Natural killer cell (primary cell): ENCODE measurements around the gene POLR1D. TPM values are rescaled to one million over a fixed set of nuclear protein-coding genes. Genes with fewer than 3 reads are reported as not detected.
A peak's percentile ranks its signal among the peaks of the same experiment; 100 is the strongest.
"Not testable (repeated sequence)": the region's sequence is repeated elsewhere in the genome, so short reads cannot be mapped to it uniquely, and the experiment has no call there.

Experiments used
- ATAC-seq, 3 donors: fragments of 150-1000 bp in 2 of 3; fragments of 200-7000 bp in 1 of 3; cut with Tn5 transposase; 1 replicate in 1 of 3; 2 replicates in 2 of 3; pipeline ENCODE4 v1.10.0; 2021; ENCODE audit warnings: mild to moderate bottlenecking in 2 of 3, moderate library complexity in 2 of 3
- DNase-seq, 2 donors: peaks; one replicate each; pipeline versions ENCODE4 v3.0.0 to v3.0.0-alpha.2; 2013 to 2021; ENCODE audit warnings: mixed read lengths in 1 of 2
- H3K27ac ChIP-seq: one replicate; pipeline ENCODE4 v1.5.1; 2013; ENCODE audit warnings: mild to moderate bottlenecking, low read length
- H3K27me3 ChIP-seq: one replicate; pipeline ENCODE4 v1.6.1; 2013; ENCODE audit warnings: low read length; ENCODE audit not compliant: control insufficient read depth, insufficient read depth
- H3K36me3 ChIP-seq: one replicate; pipeline ENCODE4 v1.6.1; 2013; ENCODE audit warnings: low read length; ENCODE audit not compliant: control insufficient read depth, insufficient read depth
- H3K4me1 ChIP-seq: one replicate; pipeline ENCODE4 v1.6.1; 2013; ENCODE audit warnings: low read length; ENCODE audit not compliant: control insufficient read depth, insufficient read depth
- H3K4me3 ChIP-seq: one replicate; pipeline ENCODE4 v1.5.1; 2013; ENCODE audit warnings: low read length
- H3K9me3 ChIP-seq: one replicate; pipeline ENCODE4 v1.6.1; 2013; ENCODE audit warnings: low read length; ENCODE audit not compliant: control insufficient read depth, insufficient read depth
- H3K27ac Mint-ChIP-seq, 2 donors: one replicate each; pipeline ENCODE4 v1.8.0; 2022; ENCODE audit warnings: mild to moderate bottlenecking in 2 of 2, mixed read lengths in 2 of 2, moderate library complexity in 1 of 2
- H3K27me3 Mint-ChIP-seq, 2 donors: one replicate each; pipeline ENCODE4 v1.8.0; 2022; ENCODE audit warnings: low read depth in 2 of 2, mixed read lengths in 2 of 2
- H3K36me3 Mint-ChIP-seq: one replicate; pipeline ENCODE4 v1.8.0; 2022; ENCODE audit warnings: mixed read lengths
- H3K4me1 Mint-ChIP-seq, 2 donors: one replicate each; pipeline ENCODE4 v1.8.0; 2022; ENCODE audit warnings: mixed read lengths in 2 of 2
- H3K4me3 Mint-ChIP-seq: one replicate; pipeline ENCODE4 v1.8.0; 2022; ENCODE audit warnings: mild to moderate bottlenecking, moderate library complexity, mixed read lengths
- H3K9me3 Mint-ChIP-seq, 2 donors: one replicate each; pipeline ENCODE4 v1.8.0; 2022; ENCODE audit warnings: mixed read lengths in 2 of 2
- WGBS: methylation state at CpG from one replicate; pipeline ENCODE4 v1.1.7; 2013; ENCODE audit warnings: missing lambda C conversion rate; ENCODE audit not compliant: insufficient coverage; 5-methylcytosine and 5-hydroxymethylcytosine counted together
- intact Hi-C: fragments of 100-400 bp; cut with micrococcal nuclease; formaldehyde crosslinking; loops from one replicate; pipeline ENCODE4 v1.14.2; 2022
- total RNA-seq, 4 donors: library from RNA; stranded (reverse); fragments of 120-200 nt in 1 of 4; gene quantifications; one replicate each; pipeline versions ENCODE4 v1.2.3 to v1.2.4, GENCODE V29; 2013 to 2022
- TF ChIP-seq, protein P1 (sequence below): fragments of 200-600 bp; IDR thresholded peaks from one replicate; pipeline ENCODE4 v1.8.0; 2022; ENCODE audit warnings: antibody characterized with exemption

The POLR1D gene
- total RNA-seq, 3 donors from 2014 or later (not counting 1 experiment from before 2014, with no cell fraction given), result 109 to 132 (median 116) TPM

DNA sequence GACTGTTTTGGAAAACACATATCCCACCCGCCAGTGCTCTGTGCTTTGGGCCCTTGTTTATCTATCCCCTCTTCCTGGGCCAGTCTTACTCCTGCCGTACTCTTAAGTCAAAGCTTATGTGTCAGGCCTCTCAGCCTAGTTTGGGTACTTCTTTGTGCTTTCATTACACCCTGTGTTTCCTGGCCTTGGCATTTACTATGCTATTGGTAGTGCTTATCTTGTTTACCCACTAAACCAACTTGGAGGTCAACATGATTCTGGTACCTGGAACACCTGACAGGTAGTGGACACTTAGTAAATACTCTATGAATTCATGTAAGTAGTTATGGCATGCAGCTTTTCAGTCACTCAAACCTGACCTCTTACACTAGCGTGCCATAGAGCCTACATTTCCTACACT lies 2.4 kb downstream of the POLR1D start:
- Mint-ChIP-seq H3K27me3 (no peaks in the 10 kb centered on the region), H3K4me3 (no peak overlapping the region), H3K27ac (peak overlapping the region; percentile 13 to 92), H3K4me1 (peaks cover 64 to 74% of the 10 kb centered on the region in 2 donors), H3K9me3 (no peaks in the 10 kb centered on the region), H3K36me3 (no peaks in the 10 kb centered on the region)
- WGBS, result 100% methylated on average over 2 of the region's 3 CpGs
- Histone ChIP-seq H3K9me3 (no peaks in the 10 kb centered on the region), H3K4me1 (peaks cover 23% of the 10 kb centered on the region), H3K27ac (no peak overlapping the region), H3K27me3 (no peaks in the 10 kb centered on the region), H3K4me3 (no peak overlapping the region), H3K36me3 (peaks cover 12% of the 10 kb centered on the region)
- TF ChIP-seq, protein P1, sequence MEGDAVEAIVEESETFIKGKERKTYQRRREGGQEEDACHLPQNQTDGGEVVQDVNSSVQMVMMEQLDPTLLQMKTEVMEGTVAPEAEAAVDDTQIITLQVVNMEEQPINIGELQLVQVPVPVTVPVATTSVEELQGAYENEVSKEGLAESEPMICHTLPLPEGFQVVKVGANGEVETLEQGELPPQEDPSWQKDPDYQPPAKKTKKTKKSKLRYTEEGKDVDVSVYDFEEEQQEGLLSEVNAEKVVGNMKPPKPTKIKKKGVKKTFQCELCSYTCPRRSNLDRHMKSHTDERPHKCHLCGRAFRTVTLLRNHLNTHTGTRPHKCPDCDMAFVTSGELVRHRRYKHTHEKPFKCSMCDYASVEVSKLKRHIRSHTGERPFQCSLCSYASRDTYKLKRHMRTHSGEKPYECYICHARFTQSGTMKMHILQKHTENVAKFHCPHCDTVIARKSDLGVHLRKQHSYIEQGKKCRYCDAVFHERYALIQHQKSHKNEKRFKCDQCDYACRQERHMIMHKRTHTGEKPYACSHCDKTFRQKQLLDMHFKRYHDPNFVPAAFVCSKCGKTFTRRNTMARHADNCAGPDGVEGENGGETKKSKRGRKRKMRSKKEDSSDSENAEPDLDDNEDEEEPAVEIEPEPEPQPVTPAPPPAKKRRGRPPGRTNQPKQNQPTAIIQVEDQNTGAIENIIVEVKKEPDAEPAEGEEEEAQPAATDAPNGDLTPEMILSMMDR, result no peak
- ATAC-seq, result no peak
- intact Hi-C loops, result loop anchor here (5.0 kb wide), 1 partner anchor 452 kb away; the partner anchor contains the start of gene USP12
- no peak for DNase-seq

DNA sequence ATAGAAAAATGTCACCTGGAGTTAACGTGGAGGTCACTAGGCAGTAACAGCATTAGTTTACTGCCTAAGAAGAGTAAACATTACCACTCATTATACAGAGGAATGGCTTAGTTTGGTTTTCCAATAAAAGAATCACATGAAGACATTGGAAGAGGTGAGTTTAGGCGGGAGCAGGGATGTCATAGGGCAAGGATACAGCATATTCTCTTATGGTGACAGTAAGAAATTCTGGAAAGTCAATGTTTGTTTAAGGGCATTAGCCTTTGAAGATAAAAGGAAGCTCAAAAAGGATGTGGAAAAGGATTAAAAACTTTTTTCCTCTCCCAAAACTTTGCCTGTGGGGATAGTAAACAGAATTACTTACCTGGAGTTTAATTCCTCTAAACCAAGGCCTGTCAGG lies 4.1 kb downstream of the POLR1D start:
- no peak for ATAC-seq
- 95% methylated on average over 1 of the region's 2 CpGs for WGBS
- H3K4me3 ChIP-seq, result no peak overlapping the region
- H3K36me3 Mint-ChIP-seq, result no peaks in the 10 kb centered on the region
- no peaks in the 10 kb centered on the region for H3K27me3 ChIP-seq
- no peaks in the 10 kb centered on the region for H3K27me3 Mint-ChIP-seq
- intact Hi-C loops, result no loop called here
- peaks cover 17% of the 10 kb centered on the region for H3K4me1 ChIP-seq
- H3K27ac ChIP-seq, result no peak overlapping the region
- peaks cover 65 to 72% of the 10 kb centered on the region in 2 donors for H3K4me1 Mint-ChIP-seq
- peak overlapping the region in 1 of 2 donors; percentile 0 for H3K27ac Mint-ChIP-seq
- no peaks in the 10 kb centered on the region for H3K9me3 ChIP-seq
- TF ChIP-seq, protein P1, result no peak
- no peak overlapping the region for H3K4me3 Mint-ChIP-seq
- H3K36me3 ChIP-seq, result peaks cover 12% of the 10 kb centered on the region
- no peaks in the 10 kb centered on the region for H3K9me3 Mint-ChIP-seq
- DNase-seq, result no peak

DNA sequence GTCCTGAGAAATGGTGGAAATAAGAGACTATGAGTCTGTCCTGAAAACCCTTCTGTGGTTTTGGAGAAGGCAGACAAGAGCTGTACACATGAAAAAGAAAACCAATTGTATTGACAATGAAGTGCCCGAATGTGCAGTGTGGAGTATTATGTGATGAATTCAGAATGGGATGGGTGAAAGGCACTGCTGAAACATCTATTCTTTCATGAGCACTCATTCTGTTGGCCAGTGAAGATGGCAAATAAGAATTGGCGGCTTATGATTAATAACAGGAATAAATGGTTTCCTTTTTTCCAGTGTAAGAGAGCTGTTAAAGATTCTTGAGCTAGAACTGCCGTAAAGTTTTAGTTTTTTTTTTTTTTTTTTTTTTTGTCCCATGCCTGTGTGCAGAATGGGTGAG lies 5.7 kb downstream of the POLR1D start:
- 84% methylated on average over 3 of the region's 3 CpGs for WGBS
- no peaks in the 10 kb centered on the region for H3K9me3 ChIP-seq
- peaks cover 16% of the 10 kb centered on the region for H3K36me3 ChIP-seq
- no peaks in the 10 kb centered on the region for H3K36me3 Mint-ChIP-seq
- TF ChIP-seq, protein P1, result no peak
- ATAC-seq (no peak), DNase-seq (no peak)
- peaks cover 7% of the 10 kb centered on the region for H3K4me1 ChIP-seq
- H3K27ac ChIP-seq, result no peak overlapping the region
- H3K27me3 ChIP-seq, result no peaks in the 10 kb centered on the region
- peaks cover 72 to 77% of the 10 kb centered on the region in 2 donors for H3K4me1 Mint-ChIP-seq
- H3K4me3 ChIP-seq, result no peak overlapping the region
- no peak overlapping the region for H3K4me3 Mint-ChIP-seq
- intact Hi-C loops, result no loop called here
- peak overlapping the region; percentile 4 to 60 for H3K27ac Mint-ChIP-seq
- H3K27me3 Mint-ChIP-seq, result no peaks in the 10 kb centered on the region
- H3K9me3 Mint-ChIP-seq, result no peaks in the 10 kb centered on the region

DNA sequence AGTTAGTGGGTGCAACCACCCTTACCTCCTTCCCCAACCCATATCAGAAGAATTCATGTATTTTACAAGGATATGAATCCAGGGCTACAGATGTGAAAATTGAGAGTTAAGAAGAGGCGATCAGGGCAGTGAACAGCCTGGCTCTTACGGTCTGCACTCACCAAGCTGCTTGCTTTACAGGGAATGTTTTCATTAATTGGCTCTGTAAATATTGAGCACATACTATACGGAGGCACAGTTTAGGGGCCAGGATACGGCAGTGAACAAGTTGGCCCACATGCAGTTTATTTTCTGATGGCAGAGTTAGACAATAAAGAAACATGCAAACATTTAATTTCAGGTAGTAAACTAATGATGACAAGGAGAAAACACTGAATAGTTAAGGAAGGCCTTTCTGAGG lies 6.4 kb downstream of the POLR1D start:
- Histone ChIP-seq H3K27me3 (no peaks in the 10 kb centered on the region), H3K4me3 (no peak overlapping the region), H3K9me3 (no peaks in the 10 kb centered on the region), H3K36me3 (peaks cover 14% of the 10 kb centered on the region), H3K27ac (no peak overlapping the region), H3K4me1 (no peaks in the 10 kb centered on the region)
- TF ChIP-seq, protein P1, result no peak
- Mint-ChIP-seq H3K4me1 (peaks cover 66 to 70% of the 10 kb centered on the region in 2 donors), H3K27ac (peak overlapping the region in 1 of 2 donors; percentile 60), H3K9me3 (no peaks in the 10 kb centered on the region), H3K36me3 (no peaks in the 10 kb centered on the region), H3K27me3 (no peaks in the 10 kb centered on the region), H3K4me3 (no peak overlapping the region)
- ATAC-seq (no peak), DNase-seq (no peak)
- intact Hi-C loops, result no loop called here
- 95% methylated on average over 4 of the region's 4 CpGs for WGBS

DNA sequence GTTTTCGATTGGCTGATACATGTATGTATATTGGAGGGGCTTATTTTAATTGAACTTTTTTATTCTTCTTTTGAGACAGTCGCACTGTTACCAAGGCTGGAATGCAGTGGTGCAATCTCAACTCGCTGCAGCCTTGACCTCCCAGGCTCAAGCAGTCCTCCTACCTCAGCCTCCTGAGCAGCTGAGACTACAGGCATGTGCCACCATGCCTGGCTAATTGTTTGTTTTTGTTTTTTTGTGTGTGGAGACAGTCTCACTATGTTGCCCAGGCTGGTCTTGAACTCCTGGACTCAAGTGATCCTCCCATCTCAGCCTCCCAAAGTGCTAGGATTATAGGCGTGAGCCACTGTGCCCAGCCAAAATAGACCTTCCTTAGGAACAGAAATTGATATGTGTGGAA lies 7.1 kb downstream of the POLR1D start:
- intact Hi-C loops, ATAC-seq, H3K27ac ChIP-seq, H3K36me3 Mint-ChIP-seq, H3K4me1 ChIP-seq, H3K27me3 ChIP-seq, H3K4me3 Mint-ChIP-seq, H3K27me3 Mint-ChIP-seq, DNase-seq, H3K9me3 Mint-ChIP-seq, H3K27ac Mint-ChIP-seq, H3K9me3 ChIP-seq, H3K4me3 ChIP-seq: not testable (repeated sequence)
- H3K4me1 Mint-ChIP-seq, result peaks cover 60 to 64% of the 10 kb centered on the region in 2 donors
- 100% methylated on average over 4 of the region's 4 CpGs for WGBS
- peaks cover 10% of the 10 kb centered on the region for H3K36me3 ChIP-seq
